Hematopoietic multipotent progenitor cell treated with erythropoietin and hydrocortisone succinate and interleukin-3 and kit ligand, for 8 days (in vitro differentiated cells): ENCODE measurements around the gene EGFR.
"Not testable (repeated sequence)": the region's sequence is repeated elsewhere in the genome, so short reads cannot be mapped to it uniquely, and the experiment has no call there.

Experiments
- DNase-seq: peaks from one replicate; pipeline ENCODE4 v3.0.0-alpha.2; 2015

Gene EGFR

DNA sequence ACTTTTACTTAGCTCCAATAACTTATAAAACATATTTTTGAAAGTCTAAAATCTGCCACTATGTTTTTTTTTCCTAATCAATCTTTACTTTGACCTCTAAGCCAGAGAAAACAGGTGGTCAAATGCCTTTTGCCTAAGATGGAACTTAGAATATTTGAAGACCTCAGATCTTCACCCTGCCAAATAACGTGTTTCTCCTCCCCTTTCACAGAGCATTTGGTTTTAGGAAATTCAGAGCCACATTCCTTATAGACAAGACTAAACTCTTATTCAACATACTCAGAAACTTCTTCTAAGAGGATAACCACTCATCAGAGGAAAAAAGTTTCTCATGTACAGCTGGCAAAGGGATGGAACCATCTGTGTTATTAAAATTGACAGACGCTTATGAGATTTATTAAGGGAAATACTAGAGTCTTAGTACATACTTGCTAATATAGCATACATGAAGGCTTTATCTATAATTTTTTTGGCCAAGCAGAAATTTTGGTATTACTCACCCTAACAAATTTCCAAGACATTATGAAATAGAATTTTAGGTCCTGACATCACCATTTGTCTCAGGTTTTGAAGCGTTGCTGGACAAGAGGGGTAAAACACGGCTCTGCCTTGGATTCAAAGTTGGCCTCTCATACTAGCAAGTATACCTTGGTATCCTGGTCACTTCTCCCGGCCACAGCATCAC lies 2.6 kb upstream of the EGFR start:
- DNase-seq, result no peak

DNA sequence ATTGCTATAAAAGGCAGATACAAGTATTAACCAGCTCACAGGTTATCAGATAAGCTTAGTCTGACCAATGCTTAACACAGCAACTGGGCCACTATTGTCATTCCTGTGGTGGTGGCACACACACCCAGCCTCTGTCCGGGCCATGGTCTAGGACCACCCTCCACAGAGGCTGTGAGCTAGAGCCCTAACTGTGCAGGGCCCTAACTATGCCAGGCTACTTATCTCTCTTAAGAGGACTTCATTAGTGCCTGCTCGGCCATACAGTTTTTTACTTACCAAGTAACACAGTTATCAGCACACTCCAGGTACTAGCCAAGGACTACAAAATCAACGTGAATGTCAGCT lies 2.1 kb upstream of the EGFR start:
- DNase-seq, result no peak

DNA sequence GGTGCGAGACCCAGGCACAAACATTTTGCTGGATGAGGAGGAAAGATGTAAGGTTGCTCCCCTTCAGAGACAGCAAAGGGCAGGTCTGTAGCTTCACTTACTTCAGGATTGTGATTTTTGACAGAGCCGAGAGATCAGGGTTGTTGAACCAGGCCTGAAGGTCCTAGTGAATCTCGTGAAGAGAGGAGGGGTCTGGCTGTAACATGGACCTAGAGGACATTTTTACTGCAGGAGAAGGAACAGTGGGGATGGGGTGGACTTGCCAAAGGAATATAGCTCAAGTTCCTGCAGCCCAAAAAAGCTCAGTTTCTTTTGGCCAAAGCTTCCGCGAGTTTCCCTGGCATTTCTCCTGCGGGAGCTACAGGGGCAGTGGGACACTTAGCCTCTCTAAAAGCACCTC lies 976 bp upstream of the EGFR start:
- no peak for DNase-seq

- DNase-seq, result no peak
Measured at GRCh38 chr7:55019191-55019690, 424 bp downstream of the EGFR start.

DNA sequence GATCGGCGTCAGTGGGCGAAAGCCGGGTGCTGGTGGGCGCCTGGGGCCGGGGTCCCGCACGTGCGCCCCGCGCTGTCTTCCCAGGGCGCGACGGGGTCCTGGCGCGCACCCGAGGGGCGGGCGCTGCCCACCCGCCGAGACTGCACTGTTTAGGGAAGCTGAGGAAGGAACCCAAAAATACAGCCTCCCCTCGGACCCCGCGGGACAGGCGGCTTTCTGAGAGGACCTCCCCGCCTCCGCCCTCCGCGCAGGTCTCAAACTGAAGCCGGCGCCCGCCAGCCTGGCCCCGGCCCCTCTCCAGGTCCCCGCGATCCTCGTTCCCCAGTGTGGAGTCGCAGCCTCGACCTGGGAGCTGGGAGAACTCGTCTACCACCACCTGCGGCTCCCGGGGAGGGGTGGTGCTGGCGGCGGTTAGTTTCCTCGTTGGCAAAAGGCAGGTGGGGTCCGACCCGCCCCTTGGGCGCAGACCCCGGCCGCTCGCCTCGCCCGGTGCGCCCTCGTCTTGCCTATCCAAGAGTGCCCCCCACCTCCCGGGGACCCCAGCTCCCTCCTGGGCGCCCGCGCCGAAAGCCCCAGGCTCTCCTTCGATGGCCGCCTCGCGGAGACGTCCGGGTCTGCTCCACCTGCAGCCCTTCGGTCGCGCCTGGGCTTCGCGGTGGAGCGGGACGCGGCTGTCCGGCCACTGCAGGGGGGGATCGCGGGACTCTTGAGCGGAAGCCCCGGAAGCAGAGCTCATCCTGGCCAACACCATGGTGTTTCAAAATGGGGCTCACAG lies 1.1 kb downstream of the EGFR start:
- no peak for DNase-seq

DNA sequence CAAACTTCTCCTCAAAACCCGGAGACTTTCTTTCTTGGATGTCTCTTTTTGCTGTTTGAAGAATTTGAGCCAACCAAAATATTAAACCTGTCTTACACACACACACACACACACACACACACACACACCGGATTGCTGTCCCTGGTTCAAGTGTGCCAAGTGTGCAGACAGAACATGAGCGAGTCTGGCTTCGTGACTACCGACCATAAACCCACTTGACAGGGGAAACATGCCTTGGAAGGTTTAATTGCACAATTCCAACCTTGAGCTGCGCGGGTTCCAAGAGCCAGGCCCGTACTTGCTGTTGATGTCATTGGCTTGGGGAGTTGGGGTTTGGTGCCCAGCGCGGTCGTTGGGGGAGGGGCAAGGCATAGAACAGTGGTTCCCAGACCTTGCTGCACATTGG lies 1.7 kb downstream of the EGFR start:
- no peak for DNase-seq

DNA sequence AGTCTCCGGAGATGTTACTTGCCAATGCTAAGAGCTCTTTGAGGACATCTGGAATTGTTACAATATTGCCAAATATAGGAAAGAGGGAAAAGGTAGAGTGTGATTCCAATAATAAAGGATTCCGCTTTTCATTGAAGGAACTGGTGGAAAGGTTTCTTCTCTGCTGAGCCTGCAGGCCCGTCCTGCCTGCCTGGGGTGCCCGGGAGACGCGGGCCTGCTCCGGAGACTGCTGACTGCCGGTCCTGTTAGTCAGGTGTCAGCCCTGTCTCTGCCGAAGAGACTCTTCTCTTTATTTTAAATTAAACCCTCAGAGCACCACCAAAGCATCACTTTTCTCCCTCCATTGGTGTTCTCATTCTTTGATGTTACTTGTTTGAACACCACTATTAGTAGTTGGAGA lies 2.2 kb downstream of the EGFR start:
- DNase-seq, result no peak

DNA sequence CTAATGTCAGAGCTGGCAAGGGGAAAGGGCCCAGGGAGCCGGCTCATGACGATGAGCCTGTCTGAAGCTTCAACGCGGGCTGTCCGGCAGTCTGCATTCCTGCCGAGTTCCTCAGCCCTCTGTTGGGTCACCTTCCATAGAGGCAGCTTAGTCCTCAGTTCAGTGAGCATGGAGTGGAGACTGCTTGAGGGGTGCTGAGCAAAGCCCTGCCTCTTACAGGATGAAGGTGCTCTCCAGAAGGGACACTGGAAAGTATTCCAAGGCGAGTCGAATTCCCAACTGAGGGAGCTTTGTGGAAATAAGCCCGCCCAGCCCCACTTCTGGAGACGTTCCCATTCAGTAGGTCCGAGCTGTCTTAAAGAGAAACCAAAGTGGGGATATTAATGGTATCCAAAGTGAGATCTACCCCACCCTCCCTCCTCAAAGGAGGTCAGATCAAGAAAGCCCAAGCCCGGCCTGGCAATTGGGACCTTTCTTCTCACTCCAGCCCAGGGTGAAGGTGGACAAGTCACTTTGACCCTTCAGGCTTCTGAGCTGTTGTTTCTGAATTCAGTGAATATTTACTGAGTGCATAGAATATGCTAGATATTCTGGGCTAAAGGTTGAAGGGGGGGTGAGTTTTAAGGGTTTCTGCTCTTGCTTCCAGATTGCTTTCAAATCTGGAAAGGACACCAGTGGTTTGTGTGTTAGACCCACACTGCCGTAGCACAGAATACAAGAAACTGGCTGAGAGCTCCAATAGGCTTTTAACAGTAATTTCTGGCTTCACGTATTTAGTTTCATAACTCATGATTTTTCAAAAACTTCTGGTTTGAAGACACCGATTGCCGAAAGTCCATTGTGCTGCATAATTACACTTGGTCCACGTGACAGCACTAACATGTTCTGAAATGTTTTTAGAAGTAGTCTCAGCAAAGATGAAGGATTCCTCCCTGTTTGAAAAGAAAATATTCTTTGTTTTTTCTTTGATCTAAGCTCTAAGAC lies 3.5 kb downstream of the EGFR start:
- no peak for DNase-seq

DNA sequence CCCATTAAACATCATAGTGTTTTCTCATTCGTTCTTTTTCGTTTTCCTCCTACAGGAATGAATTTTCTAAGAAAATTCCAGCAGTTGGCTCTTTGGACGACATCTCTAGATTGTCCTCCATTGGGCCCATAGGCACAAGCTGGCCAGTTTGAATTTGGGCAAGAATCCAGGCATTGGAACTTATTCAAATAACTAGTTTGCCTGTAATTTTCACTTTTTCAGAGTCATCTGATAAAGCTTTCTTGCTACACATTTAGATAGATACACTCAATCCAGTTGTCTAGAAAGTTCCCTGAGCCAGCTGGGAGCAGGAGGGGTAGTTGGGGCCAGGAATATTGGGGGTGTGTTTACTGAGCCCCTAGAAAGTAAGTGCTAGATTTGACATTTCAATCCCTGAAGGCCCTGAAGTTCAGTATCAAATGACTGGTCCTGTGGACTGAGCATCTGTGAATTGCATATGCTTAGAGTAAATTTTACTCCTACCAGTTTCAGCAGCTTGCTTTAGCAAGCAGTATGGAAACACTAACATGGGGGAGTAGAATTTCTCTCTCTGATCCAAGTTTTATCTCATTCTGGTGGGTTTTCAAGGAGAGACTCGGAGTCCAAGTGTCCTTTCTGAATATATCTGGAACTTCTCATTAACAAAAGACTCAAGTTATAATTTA lies 5.2 kb downstream of the EGFR start:
- no peak for DNase-seq

GRCh38 chr7:55024776-55025175 lies 6.0 kb downstream of the EGFR start:
- no peak for DNase-seq

DNA sequence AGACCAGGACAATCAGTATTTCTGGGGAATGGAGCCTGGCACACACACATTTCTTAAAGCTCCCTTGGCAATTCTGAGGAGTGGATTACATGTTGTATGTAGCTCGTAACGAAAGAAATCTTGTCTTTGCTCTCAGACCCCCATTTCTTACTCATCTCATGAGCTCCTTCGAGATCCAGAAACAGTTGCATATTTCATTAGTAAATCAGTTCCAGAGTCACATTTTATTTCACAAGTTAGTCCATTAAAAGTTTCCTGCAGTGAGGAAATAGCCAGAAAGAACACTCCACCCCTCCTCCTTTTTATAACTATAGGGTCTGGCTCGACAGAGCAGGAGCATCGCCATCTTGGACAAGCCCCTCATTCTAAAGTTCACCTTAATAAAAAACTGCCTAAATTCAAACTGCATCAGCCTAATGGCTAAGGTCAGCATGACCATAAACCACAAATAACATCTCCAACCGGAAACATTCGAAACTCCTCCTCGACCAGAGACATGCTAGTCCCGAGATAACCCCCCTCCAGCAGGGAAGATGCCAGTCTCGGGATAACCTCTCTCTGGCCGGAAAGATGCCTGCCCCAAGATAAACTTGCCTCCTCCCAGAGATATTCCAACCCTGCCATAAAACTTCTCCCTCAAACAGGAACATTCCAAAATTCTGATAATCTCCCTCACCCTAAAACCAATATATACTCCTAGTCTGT lies 7.4 kb downstream of the EGFR start:
- DNase-seq, result no peak

GRCh38 chr7:55026867-55027490 lies 8.2 kb downstream of the EGFR start:
- DNase-seq, result no peak

- DNase-seq, result no peak
Measured at GRCh38 chr7:55028011-55028410, 9.2 kb downstream of the EGFR start.

DNA sequence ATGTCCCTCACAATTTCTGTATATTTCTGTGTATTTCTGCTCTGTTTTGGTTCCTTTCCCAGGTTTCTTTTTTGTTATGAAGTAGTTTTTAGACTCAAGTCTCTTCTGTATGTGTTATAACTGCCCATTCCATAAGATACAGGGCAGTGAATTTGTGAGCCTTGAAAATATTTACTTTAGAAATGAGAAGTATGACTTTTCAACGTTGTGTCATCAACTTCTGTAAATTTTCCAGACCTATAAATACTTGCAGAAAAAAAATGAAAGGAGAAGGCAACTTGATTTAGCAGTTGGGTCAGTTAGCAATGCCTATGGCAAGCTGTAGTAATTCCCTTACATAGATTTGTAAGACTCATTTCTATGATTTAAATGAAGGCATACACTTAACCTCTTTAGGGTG lies 11.5 kb downstream of the EGFR start:
- DNase-seq, result no peak

DNA sequence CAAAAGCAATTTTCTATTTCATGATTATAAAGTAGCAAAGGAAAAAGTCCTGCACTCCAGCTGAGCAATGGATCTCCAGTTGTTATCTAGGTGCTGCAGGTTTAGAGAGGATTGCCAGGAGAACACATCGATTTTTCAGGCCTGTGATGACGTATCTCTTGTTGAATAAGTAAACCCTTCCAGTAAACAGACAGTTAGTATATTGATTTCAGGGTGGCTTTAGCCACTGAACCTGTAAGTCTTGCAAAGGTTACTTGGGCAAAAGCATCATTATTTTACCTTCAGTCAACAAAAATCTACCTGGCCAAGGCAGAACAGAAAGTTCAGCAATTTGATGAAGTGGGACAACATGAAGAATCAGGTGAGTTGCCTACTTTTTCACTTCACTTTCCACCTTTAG lies 12.3 kb downstream of the EGFR start:
- DNase-seq, result no peak

GRCh38 chr7:55032069-55032699 lies 13.4 kb downstream of the EGFR start:
- DNase-seq, result no peak

DNA sequence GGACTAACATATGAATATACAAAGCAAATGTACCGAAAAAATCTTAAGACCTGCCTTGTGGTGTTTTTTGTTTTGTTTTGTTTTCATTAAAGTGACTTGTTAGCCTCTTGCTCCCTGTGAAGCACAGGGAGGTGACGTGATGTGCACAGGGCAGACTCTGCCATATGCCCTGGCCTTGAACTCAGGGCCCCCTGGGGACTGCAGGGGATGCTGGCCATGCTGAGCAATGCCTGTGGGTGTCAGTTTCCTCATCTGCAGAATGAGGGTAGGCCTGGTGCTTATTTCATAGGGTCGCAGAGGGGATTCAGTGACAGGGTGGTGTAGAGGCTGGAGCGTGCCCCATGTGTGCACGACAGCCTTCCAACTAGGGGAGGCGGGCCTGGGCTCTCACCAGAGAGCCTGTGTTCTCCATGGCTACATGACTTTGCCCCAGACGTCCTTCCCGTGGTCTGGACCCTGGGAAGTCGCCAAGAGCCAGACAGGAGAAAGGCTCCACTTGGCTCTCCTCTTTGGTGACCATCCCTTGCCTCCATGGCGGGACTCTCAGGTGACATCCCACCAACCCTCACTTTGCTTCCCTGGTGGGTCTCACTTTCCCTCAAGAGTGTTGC lies 14.5 kb downstream of the EGFR start:
- no peak for DNase-seq

DNA sequence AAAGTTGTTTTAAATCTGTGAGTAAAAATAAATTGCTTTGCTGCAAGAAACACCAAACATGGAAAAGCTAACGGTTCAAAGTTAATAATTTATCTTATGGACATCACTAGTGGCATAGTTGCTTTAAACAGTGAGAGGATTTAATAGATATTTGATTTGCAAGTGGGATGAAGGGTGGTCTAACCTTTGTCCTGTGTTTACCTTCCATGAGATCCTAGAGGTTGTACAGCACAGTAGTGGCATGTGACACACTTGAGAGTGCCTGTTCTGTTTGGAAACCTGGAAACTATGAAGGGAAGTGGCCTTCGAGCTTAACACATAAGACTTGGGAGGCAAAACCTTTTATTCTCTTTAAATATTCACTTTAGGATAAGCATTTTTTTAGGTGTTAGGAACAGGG lies 16.0 kb downstream of the EGFR start:
- DNase-seq, result no peak

DNA sequence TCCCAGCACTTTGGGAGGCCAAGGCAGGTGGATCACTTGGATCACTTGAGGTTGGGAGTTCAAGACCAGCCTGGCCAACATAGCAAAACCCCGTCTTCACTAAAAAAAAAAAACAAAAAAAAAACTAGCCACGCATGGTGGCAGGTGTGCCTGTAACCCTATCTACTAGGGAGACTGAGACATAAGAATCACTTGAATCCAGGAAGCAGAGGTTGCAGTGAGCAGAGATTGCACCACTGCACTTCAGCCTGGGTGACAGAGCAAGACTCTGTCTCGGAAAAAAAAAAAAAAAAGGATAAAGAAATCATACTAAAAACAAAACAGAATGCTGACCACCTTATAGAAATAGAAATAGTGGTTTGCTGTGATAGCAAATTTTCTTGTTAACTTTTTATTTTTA lies 16.6 kb downstream of the EGFR start:
- not testable (repeated sequence) for DNase-seq

- no peak for DNase-seq
Measured at GRCh38 chr7:55036950-55037736, 18.3 kb downstream of the EGFR start.
